Colonic mucosa (tissue), 4 donors: ENCODE data around the gene ITPKB. TPM values are rescaled to one million over a fixed set of nuclear protein-coding genes. Genes with fewer than 3 reads are reported as not detected.

Experiments used
- DNase-seq: peaks from one replicate; pipeline ENCODE4 v3.0.0-alpha.2; 2020
- H3K27ac ChIP-seq: fragments of 200-600 bp; one replicate; pipeline ENCODE4 v1.8.0; 2021
- H3K27me3 ChIP-seq: fragments of 200-600 bp; one replicate; pipeline ENCODE4 v1.8.0; 2021
- H3K36me3 ChIP-seq: fragments of 200-600 bp; one replicate; pipeline ENCODE4 v1.8.0; 2021
- H3K4me1 ChIP-seq: fragments of 200-600 bp; one replicate; pipeline ENCODE4 v1.8.0; 2021; ENCODE audit warnings: mild to moderate bottlenecking
- H3K4me3 ChIP-seq: fragments of 200-600 bp; one replicate; pipeline ENCODE4 v1.8.0; 2021
- H3K9ac ChIP-seq, 2 donors: one replicate each; pipeline ENCODE4 v1.7.0; 2013; ENCODE audit warnings: control low read depth in 2 of 2, low read depth in 2 of 2, low read length in 2 of 2
- H3K9me3 ChIP-seq: fragments of 200-600 bp; one replicate; pipeline ENCODE4 v1.8.0; 2021
- CTCF ChIP-seq: fragments of 200-600 bp; IDR thresholded peaks from one replicate; pipeline ENCODE4 v1.8.0; 2022; ENCODE audit warnings: antibody characterized with exemption, mild to moderate bottlenecking
- intact Hi-C: fragments of 100-400 bp; cut with DNase I; formaldehyde crosslinking; loops from one replicate; pipeline ENCODE4 v1.14.1; 2022
- total RNA-seq, 2 donors: library from RNA; stranded (reverse); fragmentation: NEBNext Ultra II Directional in 1 of 2; extraction: Animal tissue kit (Norgen Biotek cat#: 25700) in 1 of 2; gene quantifications; one replicate each; pipeline ENCODE4 v1.2.1, GENCODE V29; 2021
- donor health status: healthy.
- donor health status: DM: no; HTN: no; CAD: no.
- donor health status: DM: no; HTN: no; CAD: no.

Gene ITPKB
- total RNA-seq, 2 donors from 2014 or later = 11.6 to 16.9 TPM

GRCh38 chr1:226679262-226679661, 59.8 kb downstream of the ITPKB start:
- Histone ChIP-seq H3K4me3 (no peak overlapping the region), H3K36me3 (no peaks in the 10 kb centered on the region), H3K4me1 (no peaks in the 10 kb centered on the region), H3K9ac (peak overlapping the region in 1 of 2 donors; percentile 66), H3K27ac (peak overlapping the region; percentile 59), H3K9me3 (no peaks in the 10 kb centered on the region), H3K27me3 (no peaks in the 10 kb centered on the region)
- intact Hi-C loops = no loop called here
- DNase-seq = no peak
- no peak for TF ChIP-seq CTCF

- Histone ChIP-seq H3K4me3 (no peak overlapping the region), H3K9ac (no peak overlapping the region)
- DNase-seq = no peak
Observed at GRCh38 chr1:226678701-226679100, 60.4 kb downstream of the ITPKB start.

GRCh38 chr1:226678251-226678650, 60.8 kb downstream of the ITPKB start:
- H3K4me1 ChIP-seq = no peaks in the 10 kb centered on the region
- intact Hi-C loops = no loop called here
- DNase-seq = no peak
- H3K36me3 ChIP-seq = no peaks in the 10 kb centered on the region
- H3K9me3 ChIP-seq = no peaks in the 10 kb centered on the region
- no peak overlapping the region for H3K9ac ChIP-seq
- no peak for TF ChIP-seq CTCF
- no peak overlapping the region for H3K4me3 ChIP-seq
- no peaks in the 10 kb centered on the region for H3K27me3 ChIP-seq
- H3K27ac ChIP-seq = peak overlapping the region; percentile 48

More at GRCh38 chr1:226678701-226679100, 60.4 kb downstream of the ITPKB start:
- H3K27ac ChIP-seq = peak overlapping the region; percentile 48
- no peaks in the 10 kb centered on the region for H3K4me1 ChIP-seq
- H3K9me3 ChIP-seq = no peaks in the 10 kb centered on the region
- no peak for TF ChIP-seq CTCF
- no peaks in the 10 kb centered on the region for H3K36me3 ChIP-seq
- intact Hi-C loops = no loop called here
- no peaks in the 10 kb centered on the region for H3K27me3 ChIP-seq

GRCh38 chr1:226677027-226678020, 61.8 kb downstream of the ITPKB start:
- peak overlapping the region; percentile 48 for H3K27ac ChIP-seq
- H3K27me3 ChIP-seq = no peaks in the 10 kb centered on the region
- peak; percentile 67 for DNase-seq
- H3K4me3 ChIP-seq = no peak overlapping the region
- H3K9ac ChIP-seq = peak overlapping the region; percentile 19 to 36
- H3K4me1 ChIP-seq = peaks cover 4% of the 10 kb centered on the region
- no peak for TF ChIP-seq CTCF
- H3K36me3 ChIP-seq = no peaks in the 10 kb centered on the region
- no peaks in the 10 kb centered on the region for H3K9me3 ChIP-seq
- intact Hi-C loops = no loop called here

- Histone ChIP-seq H3K4me1 (peaks cover 4% of the 10 kb centered on the region), H3K9me3 (no peaks in the 10 kb centered on the region), H3K27me3 (no peaks in the 10 kb centered on the region), H3K9ac (peak overlapping the region in 1 of 2 donors; percentile 24), H3K36me3 (no peaks in the 10 kb centered on the region), H3K4me3 (no peak overlapping the region), H3K27ac (peak overlapping the region; percentile 48)
- intact Hi-C loops = no loop called here
- no peak for TF ChIP-seq CTCF
- DNase-seq = no peak
Observed at GRCh38 chr1:226676381-226676780, 62.7 kb downstream of the ITPKB start.
